Urinary bladder (tissue), 4 donors: Measurements from ENCODE around the gene ABL1. TPM values are rescaled to one million over a fixed set of nuclear protein-coding genes. Genes with fewer than 3 reads are reported as not detected.

Experiments used
- DNase-seq: peaks from one replicate; pipeline ENCODE4 v3.0.0-alpha.2; 2015; ENCODE audit errors: extremely low spot score
- H3K27ac ChIP-seq: one replicate; pipeline ENCODE4 v1.5.1; 2013; ENCODE audit warnings: low read depth, mild to moderate bottlenecking, moderate library complexity
- H3K36me3 ChIP-seq: one replicate; pipeline ENCODE4 v1.6.1; 2013; ENCODE audit warnings: mild to moderate bottlenecking, moderate library complexity; ENCODE audit not compliant: insufficient read depth
- H3K4me1 ChIP-seq: one replicate; pipeline ENCODE4 v1.6.1; 2013; ENCODE audit warnings: mild to moderate bottlenecking, moderate library complexity; ENCODE audit not compliant: insufficient read depth
- H3K4me3 ChIP-seq: one replicate; pipeline ENCODE4 v1.5.1; 2013; ENCODE audit warnings: low read depth, low read length
- WGBS: extraction: QIAGEN DNeasy Blood & Tissue Kit; methylation state at CpG from one replicate; pipeline ENCODE4 v1.1.7; 2013; 5-methylcytosine and 5-hydroxymethylcytosine counted together
- polyA plus RNA-seq: library from polyadenylated mRNA; stranded (reverse); fragments of 200-250 nt; gene quantifications from one replicate; pipeline ENCODE4 v1.2.3, GENCODE V29; 2013
- total RNA-seq: library from RNA; depleted of rRNA; stranded (reverse); fragments of >200 nt; gene quantifications from one replicate; pipeline ENCODE4 v1.2.3, GENCODE V29; 2014
- donor health status: healthy with polysubstance abuse.
- donor health status: healthy.

ABL1 gene
- total and polyA plus RNA-seq, 2 donors = 46.5 to 125 TPM

- H3K36me3 ChIP-seq = no peaks in the 10 kb centered on the region
- H3K4me1 ChIP-seq = no peaks in the 10 kb centered on the region
- no peak for DNase-seq
- no peak overlapping the region for H3K4me3 ChIP-seq
- 63% methylated on average over 4 of the region's 4 CpGs for WGBS
- no peak overlapping the region for H3K27ac ChIP-seq
Measured at GRCh38 chr9:130898552-130898852, 63.4 kb downstream of the ABL1 start.

GRCh38 chr9:130899051-130899748, 64.1 kb downstream of the ABL1 start:
- no peaks in the 10 kb centered on the region for H3K36me3 ChIP-seq
- WGBS = 51% methylated on average over 25 of the region's 25 CpGs
- no peak overlapping the region for H3K4me3 ChIP-seq
- H3K27ac ChIP-seq = no peak overlapping the region
- H3K4me1 ChIP-seq = no peaks in the 10 kb centered on the region
- no peak for DNase-seq

- H3K36me3 ChIP-seq = no peaks in the 10 kb centered on the region
- no peak overlapping the region for H3K27ac ChIP-seq
- no peak overlapping the region for H3K4me3 ChIP-seq
- DNase-seq = no peak
- H3K4me1 ChIP-seq = no peaks in the 10 kb centered on the region
- WGBS = 72% methylated on average over 17 of the region's 17 CpGs
Measured at GRCh38 chr9:130900701-130901497, 65.8 kb downstream of the ABL1 start.

GRCh38 chr9:130901498-130902203, 66.6 kb downstream of the ABL1 start:
- Histone ChIP-seq H3K4me3 (no peak overlapping the region), H3K36me3 (no peaks in the 10 kb centered on the region), H3K4me1 (no peaks in the 10 kb centered on the region), H3K27ac (no peak overlapping the region)
- DNase-seq = no peak
- 88% methylated on average over 17 of the region's 17 CpGs for WGBS

GRCh38 chr9:130902204-130903185, 67.4 kb downstream of the ABL1 start:
- H3K36me3 ChIP-seq = no peaks in the 10 kb centered on the region
- no peak for DNase-seq
- H3K27ac ChIP-seq = no peak overlapping the region
- H3K4me1 ChIP-seq = no peaks in the 10 kb centered on the region
- whole genome bisulfite sequencing = 78% methylated on average over 27 of the region's 27 CpGs
- no peak overlapping the region for H3K4me3 ChIP-seq

- DNase-seq = no peak
- H3K36me3 ChIP-seq = no peaks in the 10 kb centered on the region
- no peak overlapping the region for H3K27ac ChIP-seq
- no peak overlapping the region for H3K4me3 ChIP-seq
- no peaks in the 10 kb centered on the region for H3K4me1 ChIP-seq
- WGBS = 72% methylated on average over 25 of the region's 25 CpGs
Measured at GRCh38 chr9:130903194-130904069, 68.4 kb downstream of the ABL1 start.

GRCh38 chr9:130904070-130905044, 69.3 kb downstream of the ABL1 start:
- no peak overlapping the region for H3K27ac ChIP-seq
- WGBS = 90% methylated on average over 48 of the region's 48 CpGs
- DNase-seq = no peak
- H3K36me3 ChIP-seq = no peaks in the 10 kb centered on the region
- no peaks in the 10 kb centered on the region for H3K4me1 ChIP-seq
- no peak overlapping the region for H3K4me3 ChIP-seq

GRCh38 chr9:130905125-130905901, 70.3 kb downstream of the ABL1 start:
- Histone ChIP-seq H3K27ac (no peak overlapping the region), H3K36me3 (no peaks in the 10 kb centered on the region), H3K4me3 (no peak overlapping the region), H3K4me1 (no peaks in the 10 kb centered on the region)
- DNase-seq = no peak
- 92% methylated on average over 24 of the region's 24 CpGs for WGBS

GRCh38 chr9:130905902-130906734, 71.1 kb downstream of the ABL1 start:
- Histone ChIP-seq H3K36me3 (no peaks in the 10 kb centered on the region), H3K27ac (no peak overlapping the region), H3K4me1 (no peaks in the 10 kb centered on the region), H3K4me3 (no peak overlapping the region)
- 81% methylated on average over 24 of the region's 24 CpGs for WGBS
- DNase-seq = no peak

- no peak overlapping the region for H3K4me3 ChIP-seq
- no peaks in the 10 kb centered on the region for H3K36me3 ChIP-seq
- DNase-seq = no peak
- 82% methylated on average over 21 of the region's 21 CpGs for whole genome bisulfite sequencing
- H3K4me1 ChIP-seq = no peaks in the 10 kb centered on the region
- no peak overlapping the region for H3K27ac ChIP-seq
Measured at GRCh38 chr9:130906735-130907416, 71.8 kb downstream of the ABL1 start.
